Glomerular endothelial cell (primary cell): ENCODE measurements around the gene PROCA1. TPM values are rescaled to one million over a fixed set of nuclear protein-coding genes. Genes with fewer than 3 reads are reported as not detected.

Experiments used
- DNase-seq: peaks from one replicate; pipeline ENCODE4 v3.0.0-alpha.2; 2011; ENCODE audit warnings: low read depth, low spot score; ENCODE audit errors: extremely low read depth
- total RNA-seq: library from RNA; depleted of rRNA; stranded (reverse); fragments of >200 nt; gene quantifications from 2 replicates; pipeline ENCODE4 v1.2.3, GENCODE V29; 2015

Gene PROCA1, protein sequence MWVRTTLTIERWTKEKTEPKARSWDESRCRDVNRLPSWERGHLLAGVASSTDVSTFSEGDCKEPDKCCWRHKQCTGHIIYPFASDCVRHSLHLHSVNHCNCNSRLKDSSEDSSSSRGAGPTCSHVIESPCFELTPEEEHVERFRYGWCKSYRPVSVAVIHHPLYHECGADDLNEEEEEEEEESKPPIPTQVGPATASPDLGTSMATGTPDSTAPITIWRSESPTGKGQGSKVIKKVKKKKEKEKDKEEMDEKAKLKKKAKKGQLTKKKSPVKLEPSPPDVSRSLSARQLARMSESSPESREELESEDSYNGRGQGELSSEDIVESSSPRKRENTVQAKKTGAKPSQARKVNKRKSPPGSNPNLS
- 0.23 TPM in 1 of 2 replicates, not detected in the other for total RNA-seq

DNA sequence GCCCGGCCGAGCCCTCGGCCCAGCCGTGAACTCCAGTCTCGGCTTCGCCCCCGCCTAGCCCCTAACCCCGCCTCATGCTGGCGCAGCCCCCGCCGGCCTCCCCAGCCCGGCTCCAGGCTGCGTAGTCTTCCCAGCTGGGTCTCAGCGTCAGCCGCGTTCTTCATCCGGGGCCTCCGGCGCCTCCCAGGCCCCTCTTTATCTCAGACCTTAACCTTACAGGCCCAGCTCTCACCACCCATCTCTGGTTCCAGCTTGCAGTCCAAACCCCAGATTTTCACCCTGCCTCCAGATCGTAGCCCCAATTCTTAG, at the start of gene PROCA1:
TSS of gene PROCA1 (minus strand) at position 166 of the 309 bp plus-strand sequence. CDS start 228 bp downstream, outside the sequence.
- DNase-seq = no peak

DNA sequence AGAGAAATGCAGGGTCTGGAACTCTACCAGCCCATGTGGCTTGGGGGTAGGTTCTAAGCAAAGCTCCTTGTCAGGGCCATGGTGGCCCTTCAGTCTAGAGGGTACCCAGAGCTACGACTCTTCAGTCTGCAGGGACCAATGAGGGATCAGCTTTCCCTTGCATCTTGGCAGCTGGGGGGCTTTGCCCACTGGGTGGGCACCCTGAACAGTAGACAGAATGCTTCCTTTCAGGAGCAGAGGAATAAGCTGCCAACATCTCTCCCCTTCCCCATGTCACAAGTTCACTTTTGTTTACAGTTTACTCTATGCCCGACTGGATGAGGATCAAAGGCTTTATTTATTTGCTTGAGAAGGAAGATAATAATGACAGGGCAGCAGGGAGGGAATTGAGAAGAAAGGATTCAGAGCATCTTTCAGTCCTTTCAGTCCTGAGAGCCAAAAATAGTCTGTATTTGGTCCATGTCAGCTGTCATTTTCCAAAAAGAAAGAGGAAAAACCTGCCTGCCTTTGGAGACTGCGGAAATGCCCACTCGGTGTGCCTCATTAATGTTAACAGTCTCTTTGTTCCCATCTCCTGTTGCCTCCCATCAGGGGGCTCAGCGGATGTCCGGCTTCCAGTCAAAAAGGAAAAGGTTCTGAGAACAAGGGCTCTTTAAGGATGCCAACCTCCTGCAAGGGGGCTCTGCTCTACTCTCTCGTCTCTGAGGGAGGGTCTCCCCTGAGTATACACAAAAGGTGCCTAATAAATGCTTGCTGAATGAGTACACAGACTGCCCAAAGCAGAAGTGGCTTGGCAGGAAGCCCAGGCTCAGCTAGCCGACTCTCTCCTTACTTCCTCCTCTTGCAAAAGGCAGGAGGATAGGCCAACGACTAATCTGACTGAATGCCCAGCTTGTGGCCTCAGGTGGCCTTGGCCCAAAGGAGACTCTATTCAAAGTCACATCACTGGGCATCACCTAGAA, 49.2 kb upstream of the PROCA1 start:
- DNase-seq = no peak

DNA sequence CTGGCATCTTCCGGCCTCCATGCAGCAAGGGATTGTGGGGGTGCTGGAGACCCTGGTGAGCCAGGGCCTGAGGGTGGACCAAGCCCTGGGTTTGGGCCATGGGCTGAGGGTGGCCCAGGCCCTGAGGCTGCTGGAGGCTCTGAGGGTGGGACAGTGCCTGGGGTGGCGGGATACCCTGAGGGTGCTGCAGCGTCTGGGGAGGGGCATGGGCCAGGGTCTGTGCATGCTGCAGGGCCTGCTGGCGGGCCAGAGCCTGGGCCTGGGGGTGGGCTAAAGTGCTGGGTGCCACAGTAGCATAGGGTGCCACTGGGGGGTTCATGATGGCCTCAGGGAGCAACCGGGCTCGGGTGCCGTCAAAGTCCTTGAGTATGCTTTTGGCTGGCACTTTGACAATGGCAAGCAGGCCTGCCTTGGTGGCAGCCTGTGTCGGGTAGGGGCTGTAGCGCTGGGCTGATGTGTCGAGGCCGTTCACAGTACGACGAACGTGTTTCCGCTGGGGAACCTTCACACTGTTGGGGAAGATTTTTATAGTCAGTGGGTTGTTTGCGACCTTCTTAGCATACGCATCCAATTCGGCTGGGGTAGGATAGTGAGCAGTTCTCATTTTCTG, 47.7 kb upstream of the PROCA1 start:
- no peak for DNase-seq

DNA sequence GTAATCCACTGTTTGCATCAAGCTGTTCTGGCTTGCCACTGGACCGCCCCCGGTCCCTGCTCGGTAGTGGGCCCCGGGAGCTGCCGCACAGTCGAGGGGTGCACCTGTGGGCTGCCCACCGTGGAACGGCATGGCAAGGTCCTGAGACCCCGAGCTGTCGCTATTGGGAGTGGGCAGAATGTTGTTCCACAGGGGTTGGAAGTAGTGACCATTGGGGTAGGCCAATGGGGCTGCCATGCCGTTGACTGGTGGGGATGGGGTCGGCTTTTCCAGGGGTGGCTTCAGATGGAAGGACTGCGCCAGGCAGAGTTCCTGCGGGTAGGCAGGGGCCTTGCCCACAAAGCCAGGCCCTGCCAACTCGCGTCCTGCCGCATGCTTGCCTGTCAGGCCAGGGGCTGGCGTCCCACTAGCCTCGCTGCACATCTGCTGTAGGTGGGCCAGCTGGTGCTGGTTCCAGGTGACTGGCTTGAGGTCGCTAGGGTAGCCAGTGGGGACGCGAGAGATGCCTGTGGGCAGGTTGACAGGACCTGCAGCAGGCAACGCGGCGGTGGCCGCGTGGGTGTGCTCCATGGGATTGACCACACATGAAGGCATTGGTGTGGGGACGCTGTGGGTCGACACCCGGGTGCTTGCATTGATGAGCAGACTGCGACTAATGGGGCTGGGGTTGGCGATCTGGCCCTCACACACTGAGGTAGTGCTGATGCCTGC, 46.9 kb upstream of the PROCA1 start:
- DNase-seq = no peak

DNA sequence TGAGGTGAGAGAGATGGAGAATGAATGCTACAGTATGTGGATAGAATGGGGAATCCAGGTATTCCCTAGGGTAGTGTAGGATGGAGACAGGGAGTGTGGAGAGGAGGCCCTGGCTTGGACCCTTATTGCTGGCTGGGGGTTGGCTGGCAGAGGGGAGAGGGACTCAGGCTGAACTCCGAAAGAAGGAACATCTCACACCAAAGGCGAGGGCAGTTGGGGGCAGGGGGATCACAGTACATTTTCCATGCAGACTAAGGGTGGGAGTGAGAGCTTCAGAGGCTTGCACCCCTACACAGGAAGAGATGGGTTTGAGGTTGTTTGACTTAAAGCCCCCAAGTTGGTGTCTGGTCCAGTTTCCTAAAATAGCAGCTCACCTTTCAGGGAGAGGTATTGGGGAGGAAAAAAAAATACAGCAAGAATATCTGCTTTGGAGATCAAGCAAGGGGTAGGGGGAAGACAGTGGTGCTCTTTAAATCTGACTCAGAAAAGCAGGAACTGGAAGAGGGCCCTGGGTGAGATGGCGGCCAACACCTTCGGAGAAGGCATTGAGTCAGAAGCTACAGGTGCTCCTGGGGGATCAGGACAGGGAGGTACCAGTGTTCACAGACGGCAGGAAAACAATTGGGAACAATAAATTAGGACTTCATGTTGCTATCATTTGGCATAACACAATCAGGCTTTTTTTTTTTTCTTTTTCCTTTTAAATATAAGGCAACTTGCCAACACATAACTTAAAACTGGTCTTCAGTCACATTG, 44.5 kb upstream of the PROCA1 start:
- DNase-seq = no peak

DNA sequence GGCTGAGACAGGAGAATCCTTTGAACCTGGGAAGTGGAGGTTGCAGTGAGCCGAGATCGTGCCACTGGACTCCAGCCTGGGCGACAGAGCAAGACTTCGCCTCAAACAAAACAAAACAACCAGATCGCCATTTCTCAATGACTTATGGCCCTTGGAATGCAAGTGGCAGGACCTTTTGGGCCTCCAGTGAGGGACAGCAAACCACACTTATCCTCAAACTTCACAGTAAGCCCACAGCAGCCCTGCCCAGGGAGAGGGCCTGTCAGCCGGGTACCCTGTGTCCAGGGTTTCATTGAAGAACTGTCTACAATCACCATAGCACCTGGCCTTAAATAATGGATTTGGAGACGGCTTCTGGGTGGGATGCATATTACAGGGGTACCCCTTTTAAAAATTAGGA, 43.8 kb upstream of the PROCA1 start:
- no peak for DNase-seq

DNA sequence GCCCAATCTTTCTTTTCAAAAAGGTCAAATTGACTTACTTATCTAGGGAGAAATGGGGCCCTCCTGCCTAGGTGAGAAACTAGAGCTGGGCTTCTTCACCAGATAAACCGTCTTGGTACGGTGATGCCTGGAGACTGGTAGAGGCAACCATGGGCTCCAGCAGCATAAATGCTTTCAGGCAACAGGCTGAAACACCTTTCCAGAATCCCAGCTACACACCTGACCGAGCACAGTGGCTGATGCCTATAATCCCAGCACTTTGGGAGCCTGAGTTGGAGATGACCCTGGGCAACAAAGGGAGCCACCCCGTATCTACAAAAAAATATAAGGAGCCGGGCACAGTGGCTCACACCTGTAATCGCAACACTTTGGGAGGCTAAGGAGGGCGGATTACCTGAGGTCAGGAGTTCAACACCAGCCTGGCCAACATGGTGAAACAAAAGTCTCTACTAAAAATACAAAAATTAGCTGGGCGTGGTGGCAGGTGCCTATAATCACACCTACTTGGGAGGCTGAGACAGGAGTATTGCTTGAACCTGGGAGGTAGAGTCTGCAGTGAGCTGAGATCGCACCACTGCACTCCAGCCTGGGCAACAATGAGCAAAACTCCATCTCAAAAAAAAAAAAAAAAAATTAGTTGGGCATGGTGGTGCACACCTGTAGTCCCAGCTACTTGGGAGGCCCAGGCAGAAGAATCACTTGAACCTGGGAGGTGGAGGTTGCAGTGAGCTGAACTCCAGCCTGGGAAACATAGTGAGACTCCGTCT, 40.1 kb upstream of the PROCA1 start:
- no peak for DNase-seq

DNA sequence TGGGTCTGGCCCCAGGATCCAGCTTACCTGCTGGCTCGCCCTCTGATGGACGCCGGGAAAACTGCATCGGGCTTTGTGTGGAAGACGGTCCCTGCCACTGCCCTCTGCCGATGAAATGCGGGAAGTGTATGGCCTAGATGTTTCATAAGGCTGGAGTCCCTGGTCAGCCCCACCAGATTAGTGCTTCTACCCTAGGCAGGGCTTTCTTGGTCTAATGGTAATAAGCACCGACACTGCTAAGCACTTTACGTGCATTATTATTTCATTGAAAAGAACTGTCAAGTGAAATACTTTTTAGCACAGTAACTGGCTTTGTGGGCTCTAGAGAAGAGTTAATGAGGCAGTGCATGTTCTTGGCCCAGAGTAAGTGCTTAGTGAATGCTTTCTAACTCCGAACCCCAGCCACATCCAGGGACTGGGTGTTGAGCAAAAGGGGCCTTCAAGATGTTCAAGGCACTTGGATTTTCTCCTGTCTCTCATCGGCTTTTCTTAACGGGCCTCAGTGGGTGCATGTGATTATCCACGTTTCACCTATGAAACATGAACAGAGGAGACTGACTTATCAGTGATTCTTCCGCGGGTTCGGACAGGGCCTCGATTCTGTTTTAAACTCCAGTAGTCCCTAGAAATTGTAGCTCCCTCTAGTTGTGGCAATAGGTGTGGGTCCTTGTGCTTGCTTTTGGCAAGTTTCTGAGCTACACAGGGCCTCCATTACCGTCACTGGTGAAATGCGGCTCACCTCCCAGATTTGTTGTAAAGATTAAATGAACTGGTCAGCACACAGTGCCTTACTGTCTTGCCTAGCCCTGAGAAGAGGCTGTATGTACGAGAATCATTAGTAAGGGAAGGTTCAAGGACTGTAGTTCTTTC, 38.7 kb upstream of the PROCA1 start:
- peak; percentile 73 for DNase-seq

DNA sequence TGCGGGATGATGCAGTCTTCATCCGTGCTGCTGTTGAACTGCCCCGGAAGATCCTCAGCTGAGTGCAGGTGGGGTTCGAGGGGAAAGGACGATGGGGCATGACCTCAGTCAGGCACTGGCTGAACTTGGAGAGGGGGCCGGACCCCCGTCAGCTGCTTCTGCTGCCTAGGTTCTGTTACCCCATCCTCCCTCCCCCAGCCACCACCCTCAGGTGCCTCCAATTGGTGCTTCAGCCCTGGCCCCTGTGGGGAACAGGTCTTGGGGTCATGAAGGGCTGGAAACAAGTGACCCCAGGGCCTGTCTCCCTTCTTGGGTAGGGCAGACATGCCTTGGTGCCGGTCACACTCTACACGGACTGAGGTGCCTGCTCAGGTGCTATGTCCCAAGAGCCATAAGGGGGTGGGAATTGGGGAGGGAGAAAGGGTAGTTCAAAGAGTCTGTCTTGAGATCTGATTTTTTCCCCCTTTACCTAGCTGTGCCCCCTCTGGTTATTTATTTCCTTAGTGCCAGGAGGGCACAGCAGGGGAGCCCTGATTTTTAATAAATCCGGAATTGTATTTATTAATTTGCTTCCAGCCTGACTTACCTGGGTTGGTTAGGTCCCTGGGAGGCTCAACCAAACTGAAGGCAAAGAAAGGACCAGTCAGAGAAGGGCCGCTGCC, 38.0 kb upstream of the PROCA1 start:
- no peak for DNase-seq

DNA sequence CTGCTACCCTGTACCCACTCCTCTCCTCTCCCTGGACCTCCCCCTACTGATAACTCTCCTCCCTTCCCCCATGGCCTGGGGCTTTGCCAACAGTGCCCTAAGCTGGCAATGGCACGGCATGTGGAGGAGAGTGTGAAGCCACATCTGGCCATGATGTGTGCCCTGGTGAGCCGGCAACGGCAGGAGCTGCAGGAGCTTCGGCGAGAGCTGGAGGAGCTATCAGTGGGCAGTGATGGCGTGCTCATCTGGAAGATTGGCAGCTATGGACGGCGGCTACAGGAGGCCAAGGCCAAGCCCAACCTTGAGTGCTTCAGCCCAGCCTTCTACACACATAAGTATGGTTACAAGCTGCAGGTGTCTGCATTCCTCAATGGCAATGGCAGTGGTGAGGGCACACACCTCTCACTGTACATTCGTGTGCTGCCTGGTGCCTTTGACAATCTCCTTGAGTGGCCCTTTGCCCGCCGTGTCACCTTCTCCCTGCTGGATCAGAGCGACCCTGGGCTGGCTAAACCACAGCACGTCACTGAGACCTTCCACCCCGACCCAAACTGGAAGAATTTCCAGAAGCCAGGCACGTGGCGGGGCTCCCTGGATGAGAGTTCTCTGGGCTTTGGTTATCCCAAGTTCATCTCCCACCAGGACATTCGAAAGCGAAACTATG, 37.3 kb upstream of the PROCA1 start:
- DNase-seq = no peak

DNA sequence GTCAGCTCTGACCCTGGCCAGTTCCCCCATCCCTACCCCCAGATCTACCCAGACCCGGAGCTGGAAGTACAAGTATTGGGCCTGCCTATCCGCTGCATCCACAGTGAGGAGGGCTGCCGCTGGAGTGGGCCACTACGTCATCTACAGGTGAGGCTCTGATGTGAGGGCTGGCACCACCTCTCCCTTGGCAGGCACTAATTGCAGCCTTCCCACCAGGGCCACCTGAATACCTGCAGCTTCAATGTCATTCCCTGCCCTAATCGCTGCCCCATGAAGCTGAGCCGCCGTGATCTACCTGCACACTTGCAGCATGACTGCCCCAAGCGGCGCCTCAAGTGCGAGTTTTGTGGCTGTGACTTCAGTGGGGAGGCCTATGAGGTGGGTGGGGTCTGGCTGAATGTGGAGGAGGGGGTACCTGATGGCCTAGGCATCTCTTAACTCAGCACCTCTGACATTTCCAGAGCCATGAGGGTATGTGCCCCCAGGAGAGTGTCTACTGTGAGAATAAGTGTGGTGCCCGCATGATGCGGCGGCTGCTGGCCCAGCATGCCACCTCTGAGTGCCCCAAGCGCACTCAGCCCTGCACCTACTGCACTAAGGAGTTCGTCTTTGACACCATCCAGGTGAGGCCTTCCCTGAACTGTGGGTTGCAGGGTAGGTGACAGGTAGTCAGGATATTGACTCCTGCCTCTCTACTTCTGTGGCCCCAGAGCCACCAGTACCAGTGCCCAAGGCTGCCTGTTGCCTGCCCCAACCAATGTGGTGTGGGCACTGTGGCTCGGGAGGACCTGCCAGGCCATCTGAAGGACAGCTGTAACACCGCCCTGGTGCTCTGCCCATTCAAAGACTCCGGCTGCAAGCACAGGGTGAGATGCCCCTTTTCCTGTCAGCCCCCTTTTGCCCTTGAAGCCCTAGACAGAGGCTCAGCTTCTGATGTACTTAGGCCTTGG, 36.4 kb upstream of the PROCA1 start:
- no peak for DNase-seq

DNA sequence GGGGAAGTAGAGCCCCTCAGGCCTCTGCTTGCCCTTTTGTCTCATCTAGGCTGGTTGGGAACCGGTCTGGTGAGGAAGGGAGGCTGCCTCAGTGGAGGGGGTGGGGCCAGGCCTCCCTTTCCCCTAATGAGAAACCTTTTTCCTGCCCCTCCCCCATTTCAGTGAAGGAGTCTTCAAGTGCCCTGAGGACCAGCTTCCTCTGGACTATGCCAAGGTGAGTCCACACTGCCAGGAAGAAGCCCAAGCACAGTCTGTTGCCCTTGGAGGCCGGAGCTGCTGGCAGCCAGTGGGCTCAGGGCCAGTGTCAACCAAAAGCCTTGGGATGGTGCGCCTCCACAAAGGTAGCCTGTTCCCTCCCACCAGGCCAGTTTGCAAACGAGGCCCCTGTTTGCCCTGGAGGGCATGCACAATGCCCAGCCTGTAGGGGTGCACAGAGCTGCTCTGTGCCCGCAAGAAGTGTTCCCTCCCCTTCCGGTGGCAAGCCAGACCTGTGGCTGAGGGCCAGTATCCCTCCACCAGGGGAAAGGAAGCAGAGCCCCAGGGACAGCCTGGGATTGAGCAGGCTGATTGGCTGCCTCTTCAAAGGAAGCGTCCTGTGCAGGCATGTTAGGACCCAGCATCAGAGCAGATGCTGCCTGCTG, 35.5 kb upstream of the PROCA1 start:
- DNase-seq = no peak

DNA sequence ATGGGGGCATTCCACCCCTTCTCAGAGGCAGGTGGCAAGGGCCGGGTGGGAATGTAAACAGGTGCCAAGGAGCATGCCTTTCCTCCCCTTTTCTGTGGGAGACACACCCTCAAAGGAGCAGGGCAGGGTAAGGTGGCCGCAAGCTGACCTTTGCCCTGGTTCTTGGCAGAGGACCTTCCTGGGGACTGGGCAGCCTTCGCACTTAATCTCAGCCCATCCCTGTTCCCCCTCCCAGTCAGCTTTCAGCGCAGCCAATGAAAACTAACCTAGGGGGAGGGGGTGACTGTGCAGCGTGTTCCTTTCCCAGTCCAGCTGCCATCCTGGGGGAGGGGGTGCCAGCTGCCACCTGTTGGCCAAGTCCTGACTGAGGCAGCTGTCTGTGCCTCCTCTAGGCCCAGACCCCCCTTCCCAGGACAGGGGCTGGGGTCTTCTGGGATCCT, 34.9 kb upstream of the PROCA1 start:
- DNase-seq = no peak

DNA sequence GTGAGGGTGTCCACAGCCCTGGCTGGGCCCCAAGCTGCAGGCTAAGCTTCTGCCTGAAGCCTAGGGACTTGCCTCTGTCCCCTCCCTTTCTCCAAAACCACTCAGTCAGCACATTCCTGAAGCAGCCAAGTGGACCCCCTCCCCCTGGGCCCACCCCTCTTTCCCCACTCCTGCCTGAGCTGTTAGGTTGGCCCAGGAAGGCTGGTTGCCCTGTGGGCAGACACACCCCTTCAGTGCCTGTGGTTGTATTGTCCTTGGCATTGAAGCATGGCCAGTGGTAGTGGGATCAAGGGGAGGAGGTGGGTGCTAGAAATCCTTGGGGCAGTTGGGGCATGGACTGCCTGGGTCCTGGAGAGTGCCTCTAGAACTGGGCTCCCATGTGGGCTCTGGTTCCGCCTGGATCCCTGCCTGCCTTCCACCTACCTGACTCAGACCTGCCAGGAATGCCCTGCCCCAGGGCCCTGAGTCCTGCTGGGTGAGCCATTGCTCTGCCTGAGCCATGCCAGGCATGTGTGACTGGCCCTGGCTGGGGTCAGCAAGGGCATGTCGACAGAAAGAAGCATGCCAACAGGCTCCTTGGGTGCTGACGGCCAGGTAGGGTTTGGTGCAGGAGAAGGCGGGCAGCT, 34.2 kb upstream of the PROCA1 start:
- DNase-seq = no peak
